Stimulated activated naive B cell treated with anti-CD40 and anti-IgM and Interleukin-4, amounts not matched to agents 10 μg/mL and 1 μg/mL and 100 μg/mL, for 72 hours (primary cell): ENCODE data around the gene IRF2BP2.
A peak's percentile ranks its signal among the peaks of the same experiment; 100 is the strongest.
"Not testable (repeated sequence)": the region's sequence is repeated elsewhere in the genome, so short reads cannot be mapped to it uniquely, and the experiment has no call there.

ENCODE experiments used
- ATAC-seq, 2 donors: fragments of 150-1000 bp; cut with Tn5 transposase; replicated peaks; 2 replicates each; pipeline ENCODE4 v1.10.0; 2021; ENCODE audit warnings: moderate library complexity in 1 of 2
- DNase-seq: peaks from one replicate; pipeline ENCODE4 v3.0.0; 2021
- H3K27ac Mint-ChIP-seq: one replicate; pipeline ENCODE4 v1.8.0; 2022; ENCODE audit warnings: mild to moderate bottlenecking, mixed read lengths
- H3K27me3 Mint-ChIP-seq, 2 donors: one replicate each; pipeline ENCODE4 v1.8.0; 2022; ENCODE audit warnings: mixed read lengths in 2 of 2
- H3K36me3 Mint-ChIP-seq, 2 donors: one replicate each; pipeline ENCODE4 v1.8.0; 2022; ENCODE audit warnings: mixed read lengths in 2 of 2, mild to moderate bottlenecking in 1 of 2
- H3K4me1 Mint-ChIP-seq, 2 donors: one replicate each; pipeline ENCODE4 v1.8.0; 2022; ENCODE audit warnings: mixed read lengths in 2 of 2, mild to moderate bottlenecking in 1 of 2
- H3K4me3 Mint-ChIP-seq, 2 donors: one replicate each; pipeline ENCODE4 v1.8.0; 2022; ENCODE audit warnings: mild to moderate bottlenecking in 2 of 2, mixed read lengths in 2 of 2, moderate library complexity in 1 of 2
- H3K9me3 Mint-ChIP-seq, 2 donors: one replicate each; pipeline ENCODE4 v1.8.0; 2022; ENCODE audit warnings: mixed read lengths in 2 of 2, mild to moderate bottlenecking in 1 of 2

The IRF2BP2 gene

DNA sequence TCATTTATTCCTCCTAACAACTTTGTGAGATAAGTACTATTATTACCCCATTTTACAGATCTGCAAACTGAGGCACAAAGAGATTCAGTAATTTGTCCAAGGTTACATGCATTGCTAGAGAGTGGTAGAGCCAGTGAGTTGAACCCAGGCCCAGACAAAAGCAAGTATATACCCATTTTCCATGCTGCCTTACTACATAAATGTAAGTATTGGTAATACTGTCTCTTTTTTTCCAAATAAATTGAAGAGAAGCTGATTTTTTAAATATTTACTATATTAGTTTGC lies 33.8 kb upstream of the IRF2BP2 start:
- no peaks in the 10 kb centered on the region for H3K36me3 Mint-ChIP-seq
- peaks cover 0 to 3% of the 10 kb centered on the region in 2 donors for H3K4me1 Mint-ChIP-seq
- no peak overlapping the region for H3K4me3 Mint-ChIP-seq
- peaks cover 3 to 5% of the 10 kb centered on the region in 2 donors for H3K9me3 Mint-ChIP-seq
- H3K27me3 Mint-ChIP-seq: peaks cover 0 to 3% of the 10 kb centered on the region in 2 donors
- ATAC-seq: no peak
- no peak overlapping the region for H3K27ac Mint-ChIP-seq
- no peak for DNase-seq

DNA sequence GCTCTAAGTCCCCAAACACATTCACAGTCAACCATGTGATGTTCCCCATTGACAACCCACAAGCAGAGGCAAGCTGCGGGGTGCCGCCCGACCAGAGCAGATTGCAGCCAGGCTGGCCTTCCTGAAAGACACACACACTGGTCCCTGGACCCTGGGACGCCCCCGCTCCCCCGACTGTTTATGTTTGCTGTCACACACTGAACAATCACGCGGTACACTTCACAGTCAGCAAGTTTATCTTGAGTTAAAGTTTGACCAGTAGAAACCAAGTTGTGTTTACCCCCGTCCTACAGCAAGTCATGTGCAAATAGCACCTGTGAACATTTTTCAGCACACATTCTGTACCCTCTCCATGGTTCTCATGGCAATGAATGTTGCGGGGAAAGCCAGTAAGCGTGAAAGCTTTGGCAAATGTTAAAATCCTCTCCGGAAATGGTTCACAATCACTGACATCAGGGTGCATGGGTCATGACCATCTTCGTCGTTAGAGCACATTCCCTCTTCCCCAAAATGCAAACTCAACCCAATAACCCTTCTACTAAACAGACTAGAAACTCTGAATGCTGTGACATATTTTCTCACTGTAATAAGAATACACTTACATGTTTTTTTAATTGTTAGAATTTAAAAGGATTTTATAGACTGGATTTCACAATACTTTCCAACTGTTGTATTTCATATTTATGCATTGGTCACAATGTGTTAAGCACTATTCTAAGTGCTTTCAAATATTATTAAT lies 33.3 kb upstream of the IRF2BP2 start:
- no peak for ATAC-seq

DNA sequence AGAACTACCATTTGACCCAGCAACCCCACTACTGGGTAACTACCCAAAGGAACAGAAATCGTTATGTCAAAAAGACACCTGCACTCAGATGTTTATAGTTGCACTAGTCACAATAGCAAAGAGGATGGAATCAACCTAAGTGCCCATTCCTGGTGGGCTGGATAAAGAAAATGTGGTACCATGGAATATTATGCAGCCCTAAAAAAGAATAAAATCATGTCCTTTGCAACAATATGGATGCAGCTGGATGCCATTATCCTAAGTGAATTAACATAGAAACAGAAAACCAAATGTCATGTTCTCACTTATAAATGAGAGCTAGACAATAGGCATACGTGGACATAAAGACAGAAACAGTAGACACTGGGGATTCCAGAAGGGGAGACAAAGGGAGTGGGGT lies 32.5 kb upstream of the IRF2BP2 start:
- no peak overlapping the region for H3K27ac Mint-ChIP-seq
- peaks cover 3 to 5% of the 10 kb centered on the region in 2 donors for H3K9me3 Mint-ChIP-seq
- no peaks in the 10 kb centered on the region for H3K36me3 Mint-ChIP-seq
- no peak for DNase-seq
- peaks cover 0 to 3% of the 10 kb centered on the region in 2 donors for H3K4me1 Mint-ChIP-seq
- no peak overlapping the region for H3K4me3 Mint-ChIP-seq
- no peak for ATAC-seq
- peaks cover 0 to 3% of the 10 kb centered on the region in 2 donors for H3K27me3 Mint-ChIP-seq

More for the DNA sequence above, 33.3 kb upstream of the IRF2BP2 start:
- no peaks in the 10 kb centered on the region for H3K36me3 Mint-ChIP-seq
- peaks cover 0 to 3% of the 10 kb centered on the region in 2 donors for H3K4me1 Mint-ChIP-seq
- no peak overlapping the region for H3K4me3 Mint-ChIP-seq
- no peak overlapping the region for H3K27ac Mint-ChIP-seq
- DNase-seq: no peak
- peaks cover 0 to 3% of the 10 kb centered on the region in 2 donors for H3K27me3 Mint-ChIP-seq
- peaks cover 3 to 5% of the 10 kb centered on the region in 2 donors for H3K9me3 Mint-ChIP-seq

DNA sequence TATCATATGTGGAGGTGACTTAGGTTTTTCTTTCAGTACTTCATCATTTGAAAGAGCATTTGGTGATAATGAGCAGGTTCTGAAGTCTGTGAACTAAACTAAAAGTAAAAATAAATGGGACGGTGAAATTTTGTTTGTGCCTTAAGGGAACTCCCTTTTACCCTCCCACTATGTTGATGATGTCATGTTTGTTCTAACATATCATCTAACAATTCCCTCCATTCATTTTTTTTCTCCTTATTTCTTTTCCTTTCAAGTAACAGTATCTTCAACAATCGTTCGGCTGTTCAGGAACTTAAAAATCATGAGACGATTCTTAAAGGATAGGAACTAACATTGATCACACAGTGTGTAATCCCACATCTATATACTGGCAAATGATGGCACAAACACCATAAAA lies 30.0 kb upstream of the IRF2BP2 start:
- no peak overlapping the region for H3K4me3 Mint-ChIP-seq
- H3K36me3 Mint-ChIP-seq: no peaks in the 10 kb centered on the region
- DNase-seq (no peak), ATAC-seq (no peak)
- H3K4me1 Mint-ChIP-seq: no peaks in the 10 kb centered on the region
- H3K9me3 Mint-ChIP-seq: no peaks in the 10 kb centered on the region
- H3K27ac Mint-ChIP-seq: no peak overlapping the region
- H3K27me3 Mint-ChIP-seq: no peaks in the 10 kb centered on the region

DNA sequence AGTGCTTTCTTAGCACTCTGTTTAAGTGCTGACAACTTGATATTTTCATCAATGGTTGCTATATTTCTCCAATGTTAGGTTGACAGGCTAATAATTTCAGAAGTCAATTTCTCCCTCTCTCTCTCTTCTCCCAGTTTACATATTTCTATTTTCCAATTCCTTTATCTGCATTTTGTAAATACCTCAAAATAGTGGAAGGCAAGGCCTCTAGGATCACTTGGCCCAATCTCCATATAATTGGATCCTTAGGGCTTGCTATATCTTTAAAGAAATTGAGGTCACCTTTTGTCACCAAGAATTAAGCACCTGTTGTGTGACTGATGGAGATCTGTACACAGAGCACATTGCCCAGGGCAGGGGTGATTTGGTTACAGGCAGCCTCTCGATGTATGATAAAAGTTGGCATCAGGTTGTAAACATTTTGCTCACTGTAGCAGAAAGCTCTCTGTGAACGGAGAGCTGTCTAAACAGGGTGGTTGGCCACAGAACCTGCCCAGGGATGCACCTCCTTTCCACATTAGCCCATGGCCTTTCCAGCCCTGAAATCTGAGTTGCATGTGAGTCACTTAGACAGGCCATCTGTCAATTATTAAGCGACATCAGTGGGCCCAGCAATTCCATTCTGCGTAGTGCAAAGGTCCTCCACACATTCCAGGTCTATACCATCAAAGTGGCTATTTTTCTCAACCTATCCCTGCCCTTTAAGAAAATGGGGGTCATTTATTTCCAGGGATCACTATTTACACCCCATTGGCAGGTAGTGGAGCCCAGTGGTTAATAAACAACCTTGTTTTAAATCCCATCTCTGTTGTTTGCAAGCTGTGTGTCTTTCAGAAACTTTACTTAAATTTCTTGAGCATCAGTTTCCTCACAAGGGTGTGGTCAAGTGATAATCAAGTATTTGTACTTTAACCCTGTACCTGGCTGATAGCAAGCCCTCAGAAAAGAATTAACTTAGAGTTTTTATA lies 29.1 kb upstream of the IRF2BP2 start:
- ATAC-seq (no peak), DNase-seq (no peak)
- no peaks in the 10 kb centered on the region for H3K9me3 Mint-ChIP-seq
- H3K4me1 Mint-ChIP-seq: no peaks in the 10 kb centered on the region
- no peaks in the 10 kb centered on the region for H3K36me3 Mint-ChIP-seq
- no peak overlapping the region for H3K27ac Mint-ChIP-seq
- H3K27me3 Mint-ChIP-seq: no peaks in the 10 kb centered on the region
- H3K4me3 Mint-ChIP-seq: no peak overlapping the region

DNA sequence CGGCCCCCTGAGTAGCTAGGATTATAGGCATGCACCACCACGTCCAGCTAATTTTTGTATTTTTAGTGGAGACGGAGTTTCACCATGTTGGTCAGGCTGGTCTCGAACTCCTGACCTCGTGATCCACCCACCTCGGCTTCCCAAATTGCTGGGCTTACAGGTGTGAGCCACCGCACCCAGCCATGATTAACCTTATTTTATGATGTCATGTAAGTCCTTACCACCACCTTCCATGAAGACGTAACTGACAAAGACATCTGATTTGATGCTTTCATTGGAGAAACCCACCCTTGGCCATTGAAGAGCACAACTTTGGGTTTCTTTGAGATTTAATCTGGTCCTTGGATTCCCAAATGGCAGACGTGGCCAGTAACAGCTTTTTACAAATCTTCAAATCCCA lies 24.9 kb upstream of the IRF2BP2 start:
- H3K27me3 Mint-ChIP-seq, DNase-seq, H3K9me3 Mint-ChIP-seq, H3K27ac Mint-ChIP-seq, ATAC-seq, H3K4me3 Mint-ChIP-seq, H3K36me3 Mint-ChIP-seq, H3K4me1 Mint-ChIP-seq: not testable (repeated sequence)

DNA sequence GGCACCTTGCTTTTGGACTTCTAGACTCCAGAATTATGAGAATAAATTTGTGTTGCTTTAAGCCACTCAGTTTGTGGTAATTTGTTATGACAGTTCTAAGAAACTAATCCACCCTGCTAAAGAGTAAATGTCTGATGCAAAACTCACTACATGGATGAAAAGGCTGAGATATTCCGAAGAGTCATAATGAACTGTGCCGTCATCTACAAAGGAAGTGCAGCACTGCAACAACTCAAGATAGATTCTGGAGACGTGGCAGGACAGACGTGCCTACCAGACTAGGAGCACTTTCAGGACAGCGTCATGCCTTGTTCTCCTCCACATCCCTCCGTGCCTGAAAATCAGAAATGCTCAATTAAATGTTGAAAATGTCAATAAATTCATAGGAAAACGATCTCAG lies 24.4 kb upstream of the IRF2BP2 start:
- Mint-ChIP-seq H3K27me3 (no peaks in the 10 kb centered on the region), H3K36me3 (no peaks in the 10 kb centered on the region), H3K27ac (no peak overlapping the region), H3K9me3 (no peaks in the 10 kb centered on the region), H3K4me3 (no peak overlapping the region), H3K4me1 (no peaks in the 10 kb centered on the region)
- ATAC-seq: no peak
- no peak for DNase-seq

DNA sequence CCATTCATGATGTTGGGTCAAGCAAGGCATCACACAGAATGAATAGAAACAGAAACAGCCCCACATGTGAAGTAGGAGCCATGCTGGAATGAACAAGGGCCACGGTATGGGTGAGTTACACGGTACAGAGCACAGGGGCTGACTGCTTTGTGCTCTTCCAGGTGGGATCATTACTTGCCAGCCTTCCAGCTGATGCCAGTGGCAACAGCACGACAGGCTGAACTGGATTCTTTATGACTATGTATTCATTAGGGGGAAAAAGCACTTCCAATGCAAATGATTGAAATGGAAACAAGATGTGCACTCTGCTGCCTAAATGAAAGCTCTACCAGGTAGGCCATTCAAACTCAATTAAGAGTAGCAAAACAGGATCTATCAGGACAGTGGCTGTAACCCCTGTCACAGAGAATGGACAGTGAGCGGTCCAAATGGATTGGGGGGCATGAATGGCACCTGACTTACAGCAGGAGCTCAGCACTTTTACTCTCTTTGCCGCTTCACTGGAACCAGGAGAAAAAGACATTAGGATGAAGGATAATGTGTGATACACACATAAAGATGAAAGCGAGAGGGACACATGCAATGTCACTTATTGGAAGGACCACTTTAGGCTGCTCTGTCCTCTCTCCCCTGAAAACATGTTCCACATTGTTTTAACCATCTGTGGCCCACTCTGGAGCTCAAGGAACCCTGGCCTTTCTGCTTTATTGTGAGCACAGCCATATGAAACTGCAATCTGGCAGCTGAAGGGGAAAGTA lies 23.4 kb upstream of the IRF2BP2 start:
- Mint-ChIP-seq H3K27ac (no peak overlapping the region), H3K4me3 (no peak overlapping the region), H3K27me3 (no peaks in the 10 kb centered on the region), H3K36me3 (no peaks in the 10 kb centered on the region), H3K9me3 (no peaks in the 10 kb centered on the region), H3K4me1 (no peaks in the 10 kb centered on the region)
- DNase-seq (no peak), ATAC-seq (no peak)

DNA sequence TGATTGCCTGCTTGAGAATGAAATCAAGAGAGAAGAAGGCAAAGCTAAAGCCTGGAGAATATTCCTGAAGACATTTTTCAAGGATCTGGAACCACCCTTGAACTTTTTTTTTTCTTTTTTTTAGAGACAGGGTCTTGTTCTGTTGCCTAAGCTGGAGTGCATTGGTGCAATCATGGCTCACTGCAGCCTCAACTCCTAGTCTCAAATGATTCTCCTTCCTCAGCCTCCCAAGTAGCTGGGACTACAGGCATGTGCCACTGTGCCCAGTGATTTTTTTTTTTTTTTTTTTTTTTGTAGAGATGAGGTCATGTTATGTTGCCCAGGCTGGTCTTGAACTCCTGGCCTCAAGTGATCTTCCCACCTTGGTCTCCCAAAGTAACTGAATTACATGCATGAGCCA lies 22.2 kb upstream of the IRF2BP2 start:
- DNase-seq (no peak), ATAC-seq (no peak)
- Mint-ChIP-seq H3K27me3 (no peaks in the 10 kb centered on the region), H3K4me1 (peaks cover 4 to 8% of the 10 kb centered on the region in 2 donors), H3K36me3 (no peaks in the 10 kb centered on the region), H3K27ac (no peak overlapping the region), H3K4me3 (no peak overlapping the region), H3K9me3 (no peaks in the 10 kb centered on the region)

DNA sequence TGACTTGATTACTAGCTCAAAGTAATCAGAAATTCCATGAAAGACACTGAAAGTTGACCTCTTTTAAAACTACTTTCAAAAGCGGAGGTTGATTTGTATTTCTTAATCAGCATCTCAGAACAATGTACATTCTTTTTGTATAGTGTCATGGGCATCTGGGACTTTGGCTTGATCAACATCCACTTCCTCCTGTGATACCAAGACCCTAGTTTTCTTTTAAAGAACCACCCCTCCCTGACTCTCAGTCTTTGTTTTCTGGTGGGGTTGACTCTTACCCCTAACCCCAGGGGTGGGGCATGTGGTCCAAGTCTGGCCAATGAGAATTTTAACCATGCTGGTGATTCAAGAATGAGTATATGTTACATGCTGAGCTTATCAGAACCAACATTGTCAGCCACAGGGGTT lies 21.7 kb upstream of the IRF2BP2 start:
- Mint-ChIP-seq H3K27me3 (no peaks in the 10 kb centered on the region), H3K9me3 (no peaks in the 10 kb centered on the region), H3K36me3 (no peaks in the 10 kb centered on the region), H3K27ac (no peak overlapping the region), H3K4me3 (no peak overlapping the region), H3K4me1 (peaks cover 6 to 9% of the 10 kb centered on the region in 2 donors)
- no peak for ATAC-seq
- no peak for DNase-seq

DNA sequence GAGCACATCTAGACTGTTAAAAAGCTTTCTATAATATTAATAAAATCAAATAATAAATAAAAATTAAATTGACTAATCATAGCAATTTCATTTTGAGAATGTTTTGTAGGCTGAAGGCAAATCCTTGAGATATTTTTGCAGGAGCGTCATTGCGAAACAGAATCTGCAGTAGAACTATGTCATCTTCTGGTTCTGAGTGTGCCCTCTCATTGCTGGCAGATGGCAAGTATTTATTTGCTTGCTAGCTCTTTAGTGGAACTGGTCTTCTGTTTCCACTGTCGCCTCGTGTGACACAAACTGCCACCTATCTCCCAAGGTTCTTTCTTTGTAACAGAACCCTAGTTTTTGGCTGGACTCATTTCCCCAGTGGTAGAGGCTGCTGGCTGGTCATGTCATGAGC lies 19.0 kb upstream of the IRF2BP2 start:
- Mint-ChIP-seq H3K9me3 (no peaks in the 10 kb centered on the region), H3K4me3 (no peak overlapping the region), H3K27me3 (no peaks in the 10 kb centered on the region), H3K4me1 (peaks cover 13 to 17% of the 10 kb centered on the region in 2 donors), H3K36me3 (no peaks in the 10 kb centered on the region), H3K27ac (peak overlapping the region; percentile 42)
- DNase-seq (no peak), ATAC-seq (no peak)

DNA sequence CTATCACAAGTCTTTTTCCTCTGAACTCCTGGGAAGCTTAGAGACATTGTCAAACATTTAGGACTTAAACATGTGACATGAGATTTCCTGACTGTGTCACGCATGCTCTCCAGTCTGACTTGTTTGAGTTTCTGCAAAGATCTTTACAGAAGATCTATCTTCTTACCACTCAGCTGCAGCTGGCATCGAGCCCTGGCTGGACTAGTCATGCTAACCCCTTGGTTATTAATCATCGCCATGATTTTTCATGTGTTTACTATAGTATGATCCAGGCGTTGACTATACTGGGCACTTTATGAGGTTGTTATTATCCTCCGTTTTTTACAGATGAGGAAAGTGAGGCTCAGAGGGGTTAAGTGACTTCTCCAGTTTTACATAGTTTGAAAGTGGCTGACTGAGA lies 18.1 kb upstream of the IRF2BP2 start:
- H3K27ac Mint-ChIP-seq: no peak overlapping the region
- DNase-seq (no peak), ATAC-seq (peak in 1 of 2 donors; percentile 22)
- no peak overlapping the region for H3K4me3 Mint-ChIP-seq
- no peaks in the 10 kb centered on the region for H3K9me3 Mint-ChIP-seq
- H3K4me1 Mint-ChIP-seq: peaks cover 17 to 18% of the 10 kb centered on the region in 2 donors
- no peaks in the 10 kb centered on the region for H3K27me3 Mint-ChIP-seq
- H3K36me3 Mint-ChIP-seq: no peaks in the 10 kb centered on the region

DNA sequence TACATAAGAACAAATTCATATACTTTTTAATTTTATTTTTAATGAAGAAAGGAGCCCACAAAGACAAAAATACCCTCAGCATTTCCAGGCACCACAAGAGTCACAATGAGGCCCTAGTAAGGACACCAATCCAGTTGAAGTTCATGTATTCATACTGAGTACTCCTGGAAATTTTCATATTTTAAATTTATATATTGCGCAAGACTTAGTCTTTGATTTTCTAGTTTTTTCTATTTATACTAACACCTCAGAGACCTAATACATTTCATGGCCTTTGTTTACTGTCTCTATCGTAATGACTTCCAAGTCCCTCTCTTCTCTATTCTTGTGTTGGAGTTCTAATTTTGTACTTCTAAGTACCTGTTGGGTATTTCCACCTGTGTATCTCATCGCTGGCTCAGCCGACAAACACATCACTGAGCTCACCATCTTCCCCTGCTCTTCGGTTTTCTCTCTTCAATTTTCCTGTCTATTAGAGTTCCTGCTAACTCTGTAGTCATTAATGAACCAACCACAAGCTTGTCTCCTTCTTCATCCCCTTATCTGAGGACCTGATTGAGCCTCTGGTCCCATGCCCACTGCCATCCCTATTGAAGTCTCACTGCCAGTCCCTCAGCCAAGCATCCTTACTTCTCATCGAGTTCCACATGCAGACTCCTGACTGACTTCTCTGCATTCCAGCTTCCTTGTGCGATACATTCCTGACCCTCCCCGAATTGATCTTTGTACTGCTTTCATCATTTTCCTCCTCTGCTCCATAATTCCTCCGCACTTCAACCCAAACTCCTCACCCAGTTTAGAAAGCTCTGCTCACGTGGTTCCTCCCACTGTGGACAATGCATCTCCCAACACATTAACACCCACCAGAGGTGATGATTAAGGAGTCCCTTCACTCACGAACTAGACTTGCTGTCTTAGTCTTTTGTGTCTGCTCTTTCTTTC lies 17.3 kb upstream of the IRF2BP2 start:
- H3K4me1 Mint-ChIP-seq: peaks cover 17 to 18% of the 10 kb centered on the region in 2 donors
- no peak for DNase-seq
- H3K9me3 Mint-ChIP-seq: no peaks in the 10 kb centered on the region
- H3K27ac Mint-ChIP-seq: peak overlapping the region; percentile 11
- peak; percentile 38 to 69 for ATAC-seq
- H3K4me3 Mint-ChIP-seq: no peak overlapping the region
- H3K36me3 Mint-ChIP-seq: no peaks in the 10 kb centered on the region
- no peaks in the 10 kb centered on the region for H3K27me3 Mint-ChIP-seq
